Fibroblast of skin of left biceps (primary cell): ENCODE measurements around the gene DAAM2.

ENCODE experiments used
- DNase-seq, 2 experiments: peaks; one replicate each; pipeline ENCODE4 v3.0.0-alpha.2; 2013; ENCODE audit warnings: low read depth in 2 of 2

Gene DAAM2

GRCh38 chr6:39887692-39888450 is 95.7 kb downstream of the DAAM2 start:
- peak in 1 of 2 experiments; percentile 7 for DNase-seq

- DNase-seq = no peak
Observed at GRCh38 chr6:39889229-39889628, 97.1 kb downstream of the DAAM2 start.

DNA sequence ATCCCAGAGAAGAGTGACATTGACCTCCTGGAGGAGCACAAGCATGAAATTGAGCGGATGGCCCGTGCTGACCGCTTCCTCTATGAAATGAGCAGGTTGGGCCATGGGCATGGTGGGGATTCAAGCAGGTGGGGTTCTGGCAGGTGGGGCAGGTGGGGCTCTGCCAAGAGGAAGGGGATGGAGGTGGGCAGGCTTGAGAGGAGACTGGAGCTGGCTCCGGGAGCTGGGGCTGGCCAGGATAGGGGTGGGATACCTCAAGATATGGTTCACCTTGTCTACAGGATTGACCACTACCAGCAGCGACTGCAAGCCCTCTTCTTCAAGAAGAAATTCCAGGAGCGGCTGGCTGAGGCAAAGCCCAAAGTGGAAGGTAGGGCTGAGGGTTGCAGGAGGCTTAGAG is 99.2 kb downstream of the DAAM2 start:
- no peak for DNase-seq

DNA sequence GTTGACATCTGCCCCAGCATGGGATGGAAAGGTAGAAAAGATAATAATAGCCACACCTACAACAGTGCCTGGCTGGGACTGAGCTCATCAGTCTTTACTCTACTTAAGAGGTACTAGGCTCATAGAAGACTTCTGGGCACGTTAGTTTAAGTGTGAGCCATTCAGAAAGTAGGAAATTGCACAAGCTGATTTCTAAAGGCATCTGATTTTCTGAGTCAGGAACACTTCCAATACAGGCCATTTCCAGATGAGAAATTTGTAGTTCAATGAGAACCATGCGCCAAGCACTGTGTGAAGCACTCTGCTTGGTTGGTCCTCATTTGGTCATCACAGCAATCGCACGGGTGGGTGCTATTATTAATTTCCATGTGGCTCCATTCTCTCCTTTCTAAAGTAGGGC is 99.8 kb downstream of the DAAM2 start:
- DNase-seq = no peak

GRCh38 chr6:39892490-39893129 is 100.4 kb downstream of the DAAM2 start:
- DNase-seq = peak; percentile 14 to 20

GRCh38 chr6:39893286-39893685 is 101.1 kb downstream of the DAAM2 start:
- no peak for DNase-seq

- DNase-seq = no peak
Observed at GRCh38 chr6:39896701-39897100, 104.5 kb downstream of the DAAM2 start.

DNA sequence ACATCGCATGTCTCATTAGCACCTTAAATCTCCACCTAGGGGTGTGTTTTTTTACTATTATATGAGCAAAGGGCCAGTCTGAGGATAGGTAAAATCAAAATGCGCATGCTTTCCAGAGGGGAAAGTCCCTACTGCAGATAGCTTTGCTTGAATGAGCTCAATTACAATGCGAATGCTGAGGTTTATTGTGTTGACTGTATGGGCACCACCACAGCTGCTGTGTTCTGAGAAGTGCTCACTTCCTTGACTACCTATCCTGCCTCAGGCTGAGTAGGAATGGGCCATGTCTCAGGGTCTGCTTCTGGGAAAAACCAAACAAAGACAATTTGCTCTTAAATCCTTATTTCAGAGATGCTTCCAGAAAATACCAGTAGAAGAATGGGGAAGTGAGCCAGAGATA is 105.5 kb downstream of the DAAM2 start:
- no peak for DNase-seq

GRCh38 chr6:39898625-39899024 is 106.4 kb downstream of the DAAM2 start:
- no peak for DNase-seq

- no peak for DNase-seq
Observed at GRCh38 chr6:39899554-39900295, 107.5 kb downstream of the DAAM2 start.

DNA sequence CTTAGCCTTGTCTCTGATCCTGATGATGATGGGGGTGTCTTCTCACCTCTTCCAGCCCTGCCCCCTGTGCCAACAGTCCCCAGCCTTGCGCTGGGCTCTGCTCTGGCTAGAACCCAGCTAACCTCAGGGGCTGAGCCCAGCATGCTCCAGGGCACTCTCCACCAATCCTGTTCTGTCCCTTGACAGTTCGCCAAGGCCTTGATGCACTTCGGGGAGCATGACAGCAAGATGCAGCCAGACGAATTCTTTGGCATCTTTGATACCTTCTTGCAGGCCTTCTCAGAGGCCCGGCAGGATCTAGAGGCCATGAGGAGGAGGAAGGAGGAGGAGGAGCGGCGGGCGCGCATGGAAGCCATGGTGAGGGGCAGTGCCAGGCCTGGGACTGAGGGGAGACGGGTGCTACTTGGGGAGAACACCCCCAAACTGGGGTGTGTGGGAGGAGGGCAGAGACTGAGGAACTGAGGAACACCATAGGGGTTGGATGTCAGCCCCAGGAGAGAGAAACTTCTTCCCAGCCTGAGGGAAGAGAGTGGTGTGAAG is 109.0 kb downstream of the DAAM2 start:
- DNase-seq = no peak

- no peak for DNase-seq
Observed at GRCh38 chr6:39901670-39902069, 109.5 kb downstream of the DAAM2 start.

GRCh38 chr6:39902136-39902535 is 110.0 kb downstream of the DAAM2 start:
- DNase-seq = no peak

DNA sequence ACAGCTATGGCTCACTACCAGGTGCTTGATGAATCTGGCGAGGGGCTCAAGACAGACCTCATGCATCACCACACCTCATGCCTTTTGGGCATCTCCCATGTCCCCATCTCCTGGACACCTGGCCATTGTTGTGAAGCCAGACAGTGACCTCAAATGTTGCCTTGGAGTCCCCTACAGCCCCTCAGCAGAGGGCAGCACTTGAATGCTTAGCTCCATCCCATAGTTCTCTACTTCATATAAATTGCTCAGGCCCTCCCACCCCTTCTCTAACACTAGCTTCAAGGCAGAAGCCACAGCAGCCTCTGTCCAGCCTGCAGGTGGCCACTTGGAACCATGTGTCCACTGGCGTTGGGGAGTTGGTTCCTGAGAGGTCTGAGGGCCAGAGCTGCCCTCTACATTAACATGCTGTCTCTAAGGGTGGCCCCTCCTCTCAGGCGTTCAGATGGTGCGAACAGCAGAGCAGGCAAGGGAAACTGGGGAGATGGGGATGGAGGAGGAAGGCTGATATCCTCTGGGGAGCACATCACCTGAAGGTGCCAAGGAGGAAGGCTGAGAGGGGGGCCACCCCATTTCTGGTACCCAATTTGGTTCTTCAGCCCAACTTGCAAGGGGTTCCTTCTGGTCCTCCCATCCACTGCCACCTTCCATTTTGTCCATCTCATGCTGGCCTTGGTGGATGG is 110.8 kb downstream of the DAAM2 start:
- no peak for DNase-seq

DNA sequence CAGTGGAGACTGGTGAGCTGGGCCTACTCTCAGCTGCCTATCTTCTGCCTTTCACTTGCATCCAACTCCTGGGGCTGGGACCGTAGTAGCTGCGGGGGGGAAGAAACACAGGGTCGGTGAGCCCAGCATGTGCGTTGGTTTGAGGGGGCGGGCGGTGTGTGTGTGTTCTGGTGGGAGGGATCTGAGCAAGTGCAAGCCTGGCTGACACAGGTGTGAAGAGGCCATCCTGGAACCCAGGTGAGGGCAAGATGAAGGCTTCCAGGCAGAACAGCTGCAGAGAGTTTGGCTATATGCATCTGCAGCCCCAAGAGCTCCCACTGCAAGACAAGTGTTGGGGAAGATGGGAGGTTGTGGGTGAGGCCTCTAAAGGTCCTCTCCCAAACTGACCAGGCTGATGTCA is 111.5 kb downstream of the DAAM2 start:
- DNase-seq = no peak

- no peak for DNase-seq
Observed at GRCh38 chr6:39904946-39905639, 112.9 kb downstream of the DAAM2 start.

DNA sequence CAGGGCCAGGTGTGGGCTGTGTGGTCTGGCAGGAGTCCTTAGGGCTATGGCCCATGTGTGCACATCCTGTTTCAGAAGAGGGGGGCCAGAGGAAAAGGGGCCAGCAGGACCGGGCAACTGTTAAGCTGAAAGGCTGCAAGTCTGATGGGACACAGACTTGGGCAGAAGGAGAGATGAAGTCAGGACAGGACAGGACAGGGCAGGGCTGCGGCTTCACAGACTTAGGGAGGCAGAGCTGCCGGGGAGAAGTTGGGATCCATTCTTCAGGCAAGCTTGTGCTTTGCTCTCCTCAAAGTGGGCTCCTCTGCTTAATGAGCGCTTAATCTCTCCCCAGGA is 113.4 kb downstream of the DAAM2 start:
- DNase-seq = no peak

DNA sequence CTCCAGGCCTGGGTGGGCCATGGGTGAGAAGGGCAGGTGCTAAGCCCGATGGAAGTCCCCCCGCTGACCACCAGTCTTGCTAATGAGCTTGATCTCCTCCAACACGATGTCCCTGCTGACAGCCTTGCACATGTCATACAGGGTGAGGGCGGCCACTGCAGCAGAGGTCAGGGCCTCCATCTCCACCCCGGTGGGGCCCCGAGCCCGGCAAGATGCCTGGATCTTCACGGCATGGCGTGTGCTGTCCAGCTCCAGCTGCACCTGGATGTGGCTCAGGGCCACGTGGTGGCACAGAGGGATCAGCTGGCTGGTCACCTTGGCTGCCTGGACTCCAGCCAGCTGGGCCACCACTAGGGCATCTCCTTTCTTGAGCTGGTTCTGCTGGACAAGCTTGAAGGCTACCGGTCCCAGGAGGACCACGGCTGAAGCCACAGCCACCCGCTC is 114.2 kb downstream of the DAAM2 start:
- no peak for DNase-seq

DNA sequence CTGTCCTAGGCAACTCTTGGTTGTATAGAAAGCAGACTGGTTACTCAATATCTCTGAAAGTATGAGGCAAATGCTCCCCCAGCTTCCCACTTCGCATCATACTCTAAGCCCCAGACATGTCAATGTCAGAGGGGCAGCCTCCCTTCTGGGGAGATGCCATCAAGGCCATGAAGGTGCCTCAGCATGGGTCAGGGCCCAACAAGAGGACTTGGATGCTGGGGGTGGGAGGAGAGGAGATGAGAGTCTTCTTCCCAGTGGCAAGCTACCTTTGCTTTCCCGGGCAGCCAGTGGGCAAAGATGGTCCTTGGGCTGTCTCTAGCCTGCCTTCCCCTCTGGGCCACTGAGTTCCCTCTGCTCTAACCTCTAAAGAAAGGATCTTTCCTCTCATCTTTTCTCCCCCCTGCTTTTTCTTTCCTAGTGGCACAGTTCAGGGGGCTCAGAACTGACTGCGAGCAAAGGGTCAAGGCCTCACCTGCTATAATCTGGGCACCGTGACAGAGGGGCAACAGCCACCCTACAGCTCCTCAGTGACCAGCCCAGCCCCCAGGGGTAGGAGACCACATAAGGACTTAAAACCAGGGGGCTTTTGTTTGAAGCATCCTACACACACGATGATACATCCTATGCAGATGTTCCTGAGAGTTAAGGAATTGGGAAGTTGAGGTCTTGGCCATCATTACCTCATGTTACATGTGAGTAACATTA is 115.8 kb downstream of the DAAM2 start:
- no peak for DNase-seq

DNA sequence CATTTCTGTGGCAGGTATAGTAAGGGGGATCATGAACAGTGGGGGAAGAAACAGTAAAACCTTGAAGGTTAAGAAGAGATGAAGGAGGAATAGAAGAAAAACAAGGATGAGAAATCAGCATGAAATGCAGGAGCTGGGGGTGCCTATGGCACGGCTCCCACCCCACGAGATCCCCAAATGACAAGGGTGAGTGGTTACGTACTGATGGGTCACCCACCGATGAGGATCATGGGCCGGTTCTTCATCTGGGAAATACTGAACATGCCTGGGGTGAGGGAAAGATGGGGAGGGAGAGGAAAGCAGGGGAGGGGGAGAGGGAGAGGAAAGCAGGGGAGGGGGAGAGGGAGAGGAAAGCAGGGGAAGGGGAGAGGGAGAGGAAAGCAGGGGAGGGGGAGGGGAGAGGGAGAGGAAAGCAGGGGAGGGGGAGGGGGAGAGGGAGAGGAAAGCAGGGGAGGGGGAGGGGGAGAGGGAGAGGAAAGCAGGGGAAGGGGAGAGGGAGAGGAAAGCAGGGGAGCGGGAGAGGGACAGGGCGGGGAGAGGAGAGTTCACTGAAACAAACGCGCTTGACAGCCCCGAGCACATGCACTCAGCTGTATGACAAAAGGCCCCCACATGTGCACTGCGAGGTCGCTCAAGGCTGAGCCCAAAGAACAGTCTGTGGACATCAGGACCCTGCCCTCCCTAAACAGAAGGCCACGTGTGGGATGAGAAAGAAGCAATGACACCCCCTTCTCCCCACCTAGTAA is 116.8 kb downstream of the DAAM2 start:
- no peak for DNase-seq
